Embryonic facial prominence (tissue), 1 donor: ENCODE data around the gene KSR1.

ENCODE experiments used
- DNase-seq: peaks from one replicate; pipeline ENCODE4 v3.0.0-alpha.2; 2016; ENCODE audit errors: extremely low spot score

KSR1 gene

GRCh38 chr17:27535178-27535928, 79.1 kb downstream of the KSR1 start:
- no peak for DNase-seq

- DNase-seq, result no peak
Observed at GRCh38 chr17:27535975-27536374, 79.7 kb downstream of the KSR1 start.

- no peak for DNase-seq
Observed at GRCh38 chr17:27536781-27537180, 80.5 kb downstream of the KSR1 start.

- DNase-seq, result no peak
Observed at GRCh38 chr17:27538156-27538955, 82.1 kb downstream of the KSR1 start.

- no peak for DNase-seq
Observed at GRCh38 chr17:27539152-27539551, 82.9 kb downstream of the KSR1 start.

- DNase-seq, result no peak
Observed at GRCh38 chr17:27539794-27540317, 83.6 kb downstream of the KSR1 start.

- DNase-seq, result no peak
Observed at GRCh38 chr17:27540318-27541101, 84.3 kb downstream of the KSR1 start.

GRCh38 chr17:27541301-27542023, 85.2 kb downstream of the KSR1 start:
- no peak for DNase-seq

- DNase-seq, result no peak
Observed at GRCh38 chr17:27542841-27543463, 86.7 kb downstream of the KSR1 start.

GRCh38 chr17:27543464-27543856, 87.2 kb downstream of the KSR1 start:
- no peak for DNase-seq

- DNase-seq, result no peak
Observed at GRCh38 chr17:27543958-27544349, 87.7 kb downstream of the KSR1 start.

GRCh38 chr17:27544350-27545131, 88.3 kb downstream of the KSR1 start:
- no peak for DNase-seq

- no peak for DNase-seq
Observed at GRCh38 chr17:27545562-27546229, 89.4 kb downstream of the KSR1 start.

- DNase-seq, result no peak
Observed at GRCh38 chr17:27546624-27547300, 90.5 kb downstream of the KSR1 start.

GRCh38 chr17:27547301-27547683, 91.0 kb downstream of the KSR1 start:
- DNase-seq, result no peak

GRCh38 chr17:27548369-27548768, 92.1 kb downstream of the KSR1 start:
- DNase-seq, result no peak

- no peak for DNase-seq
Observed at GRCh38 chr17:27549251-27549893, 93.1 kb downstream of the KSR1 start.

- DNase-seq, result no peak
Observed at GRCh38 chr17:27550291-27550930, 94.2 kb downstream of the KSR1 start.
